Tibial nerve (tissue), 4 donors: Measurements from ENCODE around the gene RETREG1. TPM values are rescaled to one million over a fixed set of nuclear protein-coding genes. Genes with fewer than 3 reads are reported as not detected.
A peak's percentile ranks its signal among the peaks of the same experiment; 100 is the strongest.
"Not testable (repeated sequence)": the region's sequence is repeated elsewhere in the genome, so short reads cannot be mapped to it uniquely, and the experiment has no call there.

Experiments used
- DNase-seq, 2 donors: peaks; one replicate each; pipeline ENCODE4 v3.0.0-alpha.2; 2019; ENCODE audit warnings: low spot score in 2 of 2
- H3K27ac ChIP-seq, 4 donors: fragments of 200-600 bp; sonication (generic) in 3 of 4; one replicate each; pipeline ENCODE4 v1.5.1; 2017 to 2019; ENCODE audit warnings: mild to moderate bottlenecking in 1 of 4
- H3K27me3 ChIP-seq, 2 donors: fragments of 200-600 bp; sonication (generic) in 1 of 2; one replicate each; pipeline versions ENCODE4 v1.5.1 to v1.6.0; 2017 to 2019
- H3K36me3 ChIP-seq, 3 donors: fragments of 200-600 bp; sonication (generic); one replicate each; pipeline ENCODE4 v1.5.1; 2018 to 2019
- H3K4me1 ChIP-seq, 4 donors: fragments of 200-600 bp; sonication (generic) in 3 of 4; one replicate each; pipeline ENCODE4 v1.5.1; 2017 to 2019
- H3K4me3 ChIP-seq, 4 donors: fragments of 200-600 bp; sonication (generic) in 3 of 4; one replicate each; pipeline ENCODE4 v1.5.1; 2017 to 2019; ENCODE audit warnings: mild to moderate bottlenecking in 1 of 4, moderate library complexity in 1 of 4
- H3K9me3 ChIP-seq, 4 donors: fragments of 200-600 bp; sonication (generic) in 3 of 4; one replicate each; pipeline ENCODE4 v1.5.1; 2017 to 2019
- CTCF ChIP-seq, 5 experiments: fragments of 200-600 bp in 3 of 5; fragments of 450-650 bp in 2 of 5; sonication (generic) in 3 of 5; IDR thresholded peaks; one replicate each; pipeline ENCODE4 v1.5.1; 2016 to 2019; ENCODE audit warnings: antibody characterized with exemption in 5 of 5, mild to moderate bottlenecking in 3 of 5, moderate library complexity in 2 of 5
- EP300 ChIP-seq, 2 donors: sonication (generic); formaldehyde crosslinking; IDR thresholded peaks; one replicate each; pipeline ENCODE4 v1.6.1; 2017; ENCODE audit warnings: antibody characterized with exemption in 2 of 2, mild to moderate bottlenecking in 1 of 2
- POLR2A ChIP-seq, 2 donors: fragments of 450-650 bp; IDR thresholded peaks; one replicate each; pipeline ENCODE4 v1.6.1; 2017; ENCODE audit warnings: antibody characterized with exemption in 2 of 2, mild to moderate bottlenecking in 2 of 2, moderate library complexity in 2 of 2
- WGBS, 2 donors: methylation state at CpG; one replicate each; pipeline ENCODE4 v1.1.5; 2018; 5-methylcytosine and 5-hydroxymethylcytosine counted together
- total RNA-seq, 4 donors: library from RNA; depleted of rRNA; stranded (reverse); fragments of >200 nt; gene quantifications; one replicate each; pipeline ENCODE4 v1.1.0, GENCODE V29; 2016

RETREG1 gene
- total RNA-seq, 4 donors from 2014 or later, result 57.5 to 90.9 (median 77.0) TPM

- H3K9me3 ChIP-seq, result no peaks in the 10 kb centered on the region
- TF ChIP-seq CTCF (IDR thresholded peaks at IDR 0.05) (no peak), EP300 (IDR thresholded peaks at IDR 0.05) (peak in 1 of 2 donors; percentile 3)
- H3K36me3 ChIP-seq, result no peaks in the 10 kb centered on the region
- peak overlapping the region; percentile 69 to 88 (median 72) for H3K4me3 ChIP-seq
- DNase-seq, result no peak
- 15 to 17% methylated on average over 17 to 31 of the region's 31 CpGs for WGBS, 2 donors
- peaks cover 0 to 13% (median 9%) of the 10 kb centered on the region in 4 donors for H3K4me1 ChIP-seq
- H3K27me3 ChIP-seq, result no peaks in the 10 kb centered on the region
- H3K27ac ChIP-seq, result peak overlapping the region; percentile 72 to 92 (median 86)
These were observed 859 bp downstream of the RETREG1 start for GRCh38 chr5:16615741-16616535.

GRCh38 chr5:16612007-16612406 lies 4.8 kb downstream of the RETREG1 start:
- Histone ChIP-seq H3K9me3 (no peaks in the 10 kb centered on the region), H3K27ac (no peak overlapping the region), H3K36me3 (no peaks in the 10 kb centered on the region), H3K27me3 (no peaks in the 10 kb centered on the region), H3K4me1 (peaks cover 0 to 13% (median 2%) of the 10 kb centered on the region in 4 donors), H3K4me3 (no peak overlapping the region)
- DNase-seq, result no peak
- 88 to 94% methylated on average over 2 of the region's 2 CpGs for WGBS, 2 donors
- TF ChIP-seq EP300 (IDR thresholded peaks at IDR 0.05) (no peak), POLR2A (IDR thresholded peaks at IDR 0.05) (no peak), CTCF (IDR thresholded peaks at IDR 0.05) (no peak)

GRCh38 chr5:16610896-16611295 lies 5.9 kb downstream of the RETREG1 start:
- not testable (repeated sequence) for H3K4me3 ChIP-seq, H3K9me3 ChIP-seq, H3K27ac ChIP-seq, H3K27me3 ChIP-seq, H3K4me1 ChIP-seq, DNase-seq
- 88 to 89% methylated on average over 2 of the region's 2 CpGs for WGBS, 2 donors
- peaks cover 0 to 10% (median 0%) of the 10 kb centered on the region in 3 donors for H3K36me3 ChIP-seq

GRCh38 chr5:16609412-16609811 lies 7.4 kb downstream of the RETREG1 start:
- Histone ChIP-seq H3K27me3 (no peaks in the 10 kb centered on the region), H3K4me1 (no peaks in the 10 kb centered on the region), H3K27ac (no peak overlapping the region), H3K36me3 (peaks cover 0 to 16% (median 0%) of the 10 kb centered on the region in 3 donors), H3K4me3 (no peak overlapping the region), H3K9me3 (no peaks in the 10 kb centered on the region)
- DNase-seq, result no peak
- no peak for TF ChIP-seq POLR2A (IDR thresholded peaks at IDR 0.05)
- no peak for TF ChIP-seq EP300 (IDR thresholded peaks at IDR 0.05)
- TF ChIP-seq CTCF (IDR thresholded peaks at IDR 0.05), result no peak
- 60 to 69% methylated on average over 9 of the region's 9 CpGs for WGBS, 2 donors

- peaks cover 0 to under 1% (median 0%) of the 10 kb centered on the region in 4 donors for H3K4me1 ChIP-seq
- H3K36me3 ChIP-seq, result peaks cover 0 to 24% (median 0%) of the 10 kb centered on the region in 3 donors
- H3K9me3 ChIP-seq, result no peaks in the 10 kb centered on the region
- TF ChIP-seq CTCF (IDR thresholded peaks at IDR 0.05) (no peak), EP300 (IDR thresholded peaks at IDR 0.05) (no peak), POLR2A (IDR thresholded peaks at IDR 0.05) (no peak)
- no peak for DNase-seq
- H3K4me3 ChIP-seq, result no peak overlapping the region
- H3K27ac ChIP-seq, result no peak overlapping the region
- H3K27me3 ChIP-seq, result no peaks in the 10 kb centered on the region
- 100% methylated on average over 1 of the region's 1 CpG for WGBS, 2 donors
These were observed 10.2 kb downstream of the RETREG1 start for GRCh38 chr5:16606628-16607027.
